ENCODE measurements around the gene PDE9A. TPM values are rescaled to one million over a fixed set of nuclear protein-coding genes. Genes with fewer than 3 reads are reported as not detected.

Gene PDE9A
- total and polyA plus RNA-seq, 2 experiments from 2014 or later = 6.8 to 14.2 TPM

- Histone ChIP-seq H3K9me3 (ENCODE audit: low read depth) (no peaks in the 10 kb centered on the region), H3K4me1 (ENCODE audit: low read depth) (no peaks in the 10 kb centered on the region), H3K4me3 (no peak overlapping the region), H3K36me3 (no peaks in the 10 kb centered on the region), H3K27ac (no peak overlapping the region), H3K27me3 (peaks cover 3% of the 10 kb centered on the region)
- no peak for DNase-seq (ENCODE audit: low read depth in 1 of 2, low spot score in 1 of 2)
- TF ChIP-seq CTCF (IDR thresholded peaks at IDR 0.05; ENCODE audit: low read depth, low read length) = no peak
These were observed 19.6 kb upstream of the PDE9A start for GRCh38 chr21:42633858-42634257.

- DNase-seq (ENCODE audit: low read depth in 1 of 2, low spot score in 1 of 2) = no peak
- no peaks in the 10 kb centered on the region for H3K4me1 ChIP-seq (ENCODE audit: low read depth)
- no peaks in the 10 kb centered on the region for H3K27me3 ChIP-seq
- H3K4me3 ChIP-seq = no peak overlapping the region
- H3K27ac ChIP-seq = no peak overlapping the region
- no peaks in the 10 kb centered on the region for H3K9me3 ChIP-seq (ENCODE audit: low read depth)
- no peak for TF ChIP-seq CTCF (IDR thresholded peaks at IDR 0.05; ENCODE audit: low read depth, low read length)
- H3K36me3 ChIP-seq = no peaks in the 10 kb centered on the region
These were observed 17.4 kb upstream of the PDE9A start for GRCh38 chr21:42635848-42636519.

GRCh38 chr21:42636520-42637266 is 16.7 kb upstream of the PDE9A start:
- H3K36me3 ChIP-seq = no peaks in the 10 kb centered on the region
- no peaks in the 10 kb centered on the region for H3K27me3 ChIP-seq
- peak in 1 of 2 donors; percentile 84 for DNase-seq (ENCODE audit: low read depth in 1 of 2, low spot score in 1 of 2)
- TF ChIP-seq CTCF (IDR thresholded peaks at IDR 0.05; ENCODE audit: low read depth, low read length) = no peak
- H3K4me3 ChIP-seq = no peak overlapping the region
- H3K4me1 ChIP-seq (ENCODE audit: low read depth) = no peaks in the 10 kb centered on the region
- H3K9me3 ChIP-seq (ENCODE audit: low read depth) = no peaks in the 10 kb centered on the region
- no peak overlapping the region for H3K27ac ChIP-seq

GRCh38 chr21:42637267-42638041 is 16.0 kb upstream of the PDE9A start:
- no peak overlapping the region for H3K27ac ChIP-seq

More at GRCh38 chr21:42637267-42638041, 16.0 kb upstream of the PDE9A start:
- Histone ChIP-seq H3K36me3 (no peaks in the 10 kb centered on the region), H3K4me3 (no peak overlapping the region), H3K4me1 (ENCODE audit: low read depth) (no peaks in the 10 kb centered on the region), H3K27me3 (no peaks in the 10 kb centered on the region), H3K9me3 (ENCODE audit: low read depth) (no peaks in the 10 kb centered on the region)
- TF ChIP-seq CTCF (IDR thresholded peaks at IDR 0.05; ENCODE audit: low read depth, low read length) = no peak
- DNase-seq (ENCODE audit: low read depth in 1 of 2, low spot score in 1 of 2) = no peak
